MCF 10A (cell line): ENCODE measurements around the gene AHNAK2. TPM values are rescaled to one million over a fixed set of nuclear protein-coding genes. Genes with fewer than 3 reads are reported as not detected.
A peak's percentile ranks its signal among the peaks of the same experiment; 100 is the strongest.

Experiments used
- BruUV-seq: library from RNA; stranded (reverse); fragments of 400-500 nt; replicated peaks from 2 replicates; lab custom pipeline; 2021; lab: Mats Ljungman, UMichigan
- CTCF ChIA-PET: fragments of 300-600 bp; sonication (Branson Sonifier 250); formaldehyde crosslinking; extraction: SDS; loops from one replicate; lab custom pipeline; 2021; ENCODE audit warnings: antibody characterized with exemption, inconsistent platforms; lab: Yijun Ruan, JAX
- POLR2A ChIA-PET: fragments of 300-600, 350-650 bp; sonication (Branson Sonifier 250); formaldehyde crosslinking; extraction: SDS; loops from one replicate; lab custom pipeline; 2020; ENCODE audit warnings: antibody characterized with exemption, inconsistent platforms; lab: Yijun Ruan, JAX
- DNase-seq: peaks from one replicate; pipeline ENCODE4 v3.0.0-alpha.2; 2018; ENCODE audit not compliant: unreplicated experiment
- H3K27ac Mint-ChIP-seq: one replicate; pipeline ENCODE4 v1.8.0; 2022; ENCODE audit warnings: mild to moderate bottlenecking, low read depth, mixed read lengths; ENCODE audit not compliant: unreplicated experiment
- H3K27me3 Mint-ChIP-seq: one replicate; pipeline ENCODE4 v1.8.0; 2022; ENCODE audit warnings: mixed read lengths; ENCODE audit not compliant: insufficient read depth, unreplicated experiment
- H3K36me3 Mint-ChIP-seq: one replicate; pipeline ENCODE4 v1.8.0; 2022; ENCODE audit warnings: mild to moderate bottlenecking, moderate library complexity, mixed read lengths; ENCODE audit not compliant: insufficient read depth, unreplicated experiment
- H3K4me1 Mint-ChIP-seq: one replicate; pipeline ENCODE4 v1.8.0; 2022; ENCODE audit warnings: mixed read lengths; ENCODE audit not compliant: insufficient read depth, unreplicated experiment
- H3K4me3 Mint-ChIP-seq: one replicate; pipeline ENCODE4 v1.8.0; 2022; ENCODE audit warnings: mild to moderate bottlenecking, moderate library complexity, mixed read lengths; ENCODE audit not compliant: unreplicated experiment
- H3K9me3 Mint-ChIP-seq: one replicate; pipeline ENCODE4 v1.8.0; 2022; ENCODE audit warnings: mixed read lengths; ENCODE audit not compliant: unreplicated experiment
- CTCF ChIP-seq: fragments of 200-600 bp; IDR thresholded peaks from one replicate; pipeline ENCODE4 v1.8.0; 2022; ENCODE audit warnings: antibody characterized with exemption, mild to moderate bottlenecking; ENCODE audit not compliant: unreplicated experiment
- intact Hi-C: fragments of 100-400 bp; cut with micrococcal nuclease; formaldehyde crosslinking; loops from 2 replicates; pipeline ENCODE4 v1.14.1; 2022
- total RNA-seq: library from RNA; stranded (reverse); gene quantifications from 2 replicates; pipeline ENCODE4 v1.2.3, GENCODE V29; 2022

The AHNAK2 gene
- total RNA-seq, 1 experiment from 2014 or later = 218 TPM

- ChIA-PET POLR2A (interaction anchor here (1.0 to 18.5 kb wide), 6 partner anchors 10 to 44 kb away, joined by 3 to 636 read pairs (median 10); partner anchors contain the start of genes AHNAK2 and CLBA1), CTCF (interaction anchor here (0.6 to 10.3 kb wide), 7 partner anchors 21 to 121 kb away, joined by 3 to 96 read pairs (median 4); no protein-coding TSS in a partner anchor)
- no peak for DNase-seq
- H3K36me3 Mint-ChIP-seq = peaks cover 51% of the 10 kb centered on the region
- peak overlapping the region; percentile 56 for H3K4me3 Mint-ChIP-seq
- no TSS peak for BruUV-seq
- TF ChIP-seq CTCF = no peak
- intact Hi-C loops = no loop called here
- peaks cover 40% of the 10 kb centered on the region for H3K4me1 Mint-ChIP-seq
- H3K27ac Mint-ChIP-seq = peak overlapping the region; percentile 86
- H3K9me3 Mint-ChIP-seq = no peaks in the 10 kb centered on the region
- H3K27me3 Mint-ChIP-seq = no peaks in the 10 kb centered on the region
Observed at GRCh38 chr14:105015905-105016304, 37.7 kb upstream of the AHNAK2 start.

GRCh38 chr14:105015242-105015641, 37.1 kb upstream of the AHNAK2 start:
- Mint-ChIP-seq H3K9me3 (no peaks in the 10 kb centered on the region), H3K27me3 (no peaks in the 10 kb centered on the region), H3K4me1 (peaks cover 40% of the 10 kb centered on the region), H3K4me3 (no peak overlapping the region), H3K36me3 (peaks cover 57% of the 10 kb centered on the region), H3K27ac (peak overlapping the region; percentile 86)
- intact Hi-C loops = no loop called here
- no TSS peak for BruUV-seq
- CTCF ChIA-PET = interaction anchor here (0.7 to 10.3 kb wide), 4 partner anchors 23 to 72 kb away, joined by 3 to 96 read pairs (median 7); no protein-coding TSS in a partner anchor
- POLR2A ChIA-PET = interaction anchor here (1.0 to 18.5 kb wide), 6 partner anchors 8 to 72 kb away, joined by 3 to 636 read pairs (median 6); partner anchors contain the start of gene CLBA1
- DNase-seq = no peak
- TF ChIP-seq CTCF = no peak

DNA sequence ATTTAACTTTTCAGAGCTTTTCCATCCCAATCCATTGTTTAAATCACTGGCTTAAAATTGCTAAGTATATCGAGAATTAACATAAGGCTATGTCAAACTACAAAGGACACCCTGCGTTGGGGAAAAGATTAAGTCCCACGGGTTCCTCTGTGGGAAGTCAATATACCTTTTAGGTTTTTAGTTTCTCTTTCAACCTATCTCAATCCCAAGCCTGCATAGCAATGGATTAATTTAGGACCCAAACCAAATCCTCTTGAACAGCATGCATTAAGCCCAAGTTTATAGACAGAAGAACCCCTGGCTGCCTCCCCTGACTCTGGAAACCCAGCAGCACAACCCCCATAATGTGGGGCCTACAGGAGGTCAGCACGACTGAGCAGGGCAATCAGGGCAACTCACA, 36.5 kb upstream of the AHNAK2 start:
- Mint-ChIP-seq H3K4me3 (no peak overlapping the region), H3K9me3 (no peaks in the 10 kb centered on the region), H3K27me3 (no peaks in the 10 kb centered on the region), H3K4me1 (peaks cover 40% of the 10 kb centered on the region), H3K27ac (peak overlapping the region; percentile 86), H3K36me3 (peaks cover 57% of the 10 kb centered on the region)
- DNase-seq = no peak
- POLR2A ChIA-PET = interaction anchor here (1.1 to 18.5 kb wide), 7 partner anchors 8 to 73 kb away, joined by 3 to 636 read pairs (median 4); partner anchors contain the start of gene CLBA1
- BruUV-seq = no TSS peak
- CTCF ChIA-PET = interaction anchor here (0.6 to 10.3 kb wide), 4 partner anchors 24 to 281 kb away, joined by 3 to 96 read pairs (median 7); no protein-coding TSS in a partner anchor
- intact Hi-C loops = no loop called here
- TF ChIP-seq CTCF = no peak

DNA sequence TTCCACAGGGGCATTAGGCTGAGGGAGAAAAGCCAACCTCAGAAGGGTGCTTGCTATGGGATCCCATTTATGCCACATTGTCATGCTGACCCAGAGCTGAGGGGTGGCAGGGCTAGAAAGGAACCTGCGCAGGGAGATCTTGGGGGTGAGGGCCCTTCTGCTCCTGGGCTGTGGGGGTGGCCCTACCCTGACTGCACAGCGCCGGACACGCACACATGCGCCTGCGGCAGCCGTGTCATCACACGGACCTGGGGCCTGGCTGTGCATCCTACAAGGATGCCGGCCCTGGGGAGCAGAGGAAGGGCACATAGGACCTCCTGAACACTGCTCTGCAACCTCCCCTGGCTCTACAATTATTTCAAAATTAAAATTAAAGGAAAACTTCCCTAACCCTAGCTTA, 35.9 kb upstream of the AHNAK2 start:
- POLR2A ChIA-PET = interaction anchor here (1.1 to 18.5 kb wide), 6 partner anchors 8 to 74 kb away, joined by 3 to 636 read pairs (median 4); no protein-coding TSS in a partner anchor
- intact Hi-C loops = no loop called here
- BruUV-seq = no TSS peak
- Mint-ChIP-seq H3K36me3 (peaks cover 60% of the 10 kb centered on the region), H3K27me3 (no peaks in the 10 kb centered on the region), H3K27ac (peak overlapping the region; percentile 86), H3K4me1 (peaks cover 40% of the 10 kb centered on the region), H3K4me3 (no peak overlapping the region), H3K9me3 (no peaks in the 10 kb centered on the region)
- CTCF ChIA-PET = interaction anchor here (0.6 to 10.3 kb wide), 4 partner anchors 13 to 282 kb away, joined by 3 to 96 read pairs (median 3); no protein-coding TSS in a partner anchor
- no peak for TF ChIP-seq CTCF
- DNase-seq = no peak
